HepG2 (cell line): ENCODE data around the gene TMEM190. TPM values are rescaled to one million over a fixed set of nuclear protein-coding genes. Genes with fewer than 3 reads are reported as not detected.

ENCODE experiments used
- ATM ChIP-seq: fragments of 450-650 bp; IDR thresholded peaks from 2 replicates; pipeline ENCODE4 v1.7.1; 2017; ENCODE audit warnings: mild to moderate bottlenecking, borderline replicate concordance
- CAMTA2 ChIP-seq: sonication (generic); formaldehyde crosslinking; IDR thresholded peaks from 2 replicates; pipeline ENCODE4 v1.4.0; 2020; ENCODE audit warnings: mild to moderate bottlenecking, missing genetic modification reagents, borderline replicate concordance
- IKZF4 ChIP-seq: sonication (generic); formaldehyde crosslinking; IDR thresholded peaks from 2 replicates; pipeline ENCODE4 v1.5.1; 2020; ENCODE audit warnings: borderline replicate concordance, mild to moderate bottlenecking, low read depth, missing genetic modification reagents; ENCODE audit errors: not compliant biosample characterization
- KLF11 ChIP-seq: IDR thresholded peaks from 2 replicates; pipeline ENCODE4 v1.6.1; 2016; ENCODE audit warnings: missing compliant biosample characterization
- NCOA1 ChIP-seq: sonication (generic); formaldehyde crosslinking; IDR thresholded peaks from 2 replicates; pipeline ENCODE4 v1.9.0; 2021; ENCODE audit warnings: missing genetic modification reagents
- PITX1 ChIP-seq: sonication (generic); formaldehyde crosslinking; IDR thresholded peaks from 2 replicates; pipeline ENCODE4 v1.5.1; 2020; ENCODE audit warnings: mild to moderate bottlenecking, missing genetic modification reagents
- SETDB1 ChIP-seq: sonication (generic); formaldehyde crosslinking; IDR thresholded peaks from 2 replicates; pipeline ENCODE4 v1.5.1; 2020; ENCODE audit warnings: missing genetic modification reagents, mild to moderate bottlenecking, borderline replicate concordance
- TSC22D2 ChIP-seq: sonication (generic); formaldehyde crosslinking; IDR thresholded peaks from 2 replicates; pipeline ENCODE4 v1.5.1; 2020; ENCODE audit warnings: missing genetic modification reagents, mild to moderate bottlenecking, borderline replicate concordance
- ZNF317 ChIP-seq: sonication (generic); formaldehyde crosslinking; IDR thresholded peaks from 2 replicates; pipeline ENCODE4 v1.5.0; 2020; ENCODE audit warnings: mild to moderate bottlenecking, missing genetic modification reagents
- ZNF446 ChIP-seq: sonication (generic); formaldehyde crosslinking; IDR thresholded peaks from 2 replicates; pipeline ENCODE4 v1.5.0; 2020; ENCODE audit warnings: mild to moderate bottlenecking, missing genetic modification reagents
- ZNF644 ChIP-seq: IDR thresholded peaks from 2 replicates; pipeline ENCODE4 v1.6.1; 2016; ENCODE audit warnings: low read depth
- ZNF768 ChIP-seq: sonication (generic); formaldehyde crosslinking; IDR thresholded peaks from 2 replicates; pipeline ENCODE4 v1.4.0; 2020; ENCODE audit warnings: missing genetic modification reagents
- polyA plus RNA-seq, 8 experiments: library from polyadenylated mRNA; depleted of rRNA in 3 of 8; stranded (reverse) in 7 of 8; unstranded in 1 of 8; fragments of >200 nt; fragmentation: Illumina TruSeq in 4 of 8; extraction: Trizol in 4 of 8; gene quantifications; 2 replicates each; pipeline versions ENCODE4 v1.2.1 to v1.2.3, GENCODE V29; 2011 to 2016; ENCODE audit warnings: low read depth in 4 of 8, missing spikeins in 1 of 8, mixed read lengths in 1 of 8; ENCODE audit not compliant: insufficient read depth in 1 of 8
- total RNA-seq, 5 experiments: library from RNA; depleted of rRNA; stranded (reverse); fragments of >200 nt; fragmentation: Illumina TruSeq; extraction: Trizol; gene quantifications; 2 replicates each; pipeline ENCODE4 v1.2.3, GENCODE V29; 2016; ENCODE audit warnings: low read depth in 1 of 5
- TF ChIP-seq, protein P1 (sequence below): IDR thresholded peaks from 2 replicates; pipeline ENCODE4 v1.6.1; 2012; ENCODE audit warnings: inconsistent platforms
- TF ChIP-seq, protein P2 (sequence below): sonication (generic); formaldehyde crosslinking; IDR thresholded peaks from 2 replicates; pipeline ENCODE4 v1.4.0; 2020; ENCODE audit warnings: low read depth, mild to moderate bottlenecking, missing genetic modification reagents
- TF ChIP-seq, protein P3 (sequence below): sonication (generic); formaldehyde crosslinking; IDR thresholded peaks from 2 replicates; pipeline ENCODE4 v1.4.0; 2020; ENCODE audit warnings: missing genetic modification reagents
- TF ChIP-seq, protein P4 (sequence below), 2 experiments: sonication (generic) in 1 of 2; formaldehyde crosslinking in 1 of 2; IDR thresholded peaks; 2 replicates each; pipeline versions ENCODE4 v1.4.0 to v1.6.1; 2018 to 2020; ENCODE audit warnings: missing genetic modification reagents in 2 of 2, borderline replicate concordance in 1 of 2, low read depth in 1 of 2, mild to moderate bottlenecking in 1 of 2, missing biosample characterization in 1 of 2
- TF ChIP-seq, protein P5 (sequence below): sonication (generic); formaldehyde crosslinking; IDR thresholded peaks from 2 replicates; pipeline ENCODE4 v1.4.0; 2020; ENCODE audit warnings: missing genetic modification reagents, borderline replicate concordance

Gene TMEM190
- total and polyA plus RNA-seq, 2 of the 13 experiments (the other 11 are each of a cell fraction or from before 2014, with no cell fraction given): 0.35 to 0.83 TPM

DNA sequence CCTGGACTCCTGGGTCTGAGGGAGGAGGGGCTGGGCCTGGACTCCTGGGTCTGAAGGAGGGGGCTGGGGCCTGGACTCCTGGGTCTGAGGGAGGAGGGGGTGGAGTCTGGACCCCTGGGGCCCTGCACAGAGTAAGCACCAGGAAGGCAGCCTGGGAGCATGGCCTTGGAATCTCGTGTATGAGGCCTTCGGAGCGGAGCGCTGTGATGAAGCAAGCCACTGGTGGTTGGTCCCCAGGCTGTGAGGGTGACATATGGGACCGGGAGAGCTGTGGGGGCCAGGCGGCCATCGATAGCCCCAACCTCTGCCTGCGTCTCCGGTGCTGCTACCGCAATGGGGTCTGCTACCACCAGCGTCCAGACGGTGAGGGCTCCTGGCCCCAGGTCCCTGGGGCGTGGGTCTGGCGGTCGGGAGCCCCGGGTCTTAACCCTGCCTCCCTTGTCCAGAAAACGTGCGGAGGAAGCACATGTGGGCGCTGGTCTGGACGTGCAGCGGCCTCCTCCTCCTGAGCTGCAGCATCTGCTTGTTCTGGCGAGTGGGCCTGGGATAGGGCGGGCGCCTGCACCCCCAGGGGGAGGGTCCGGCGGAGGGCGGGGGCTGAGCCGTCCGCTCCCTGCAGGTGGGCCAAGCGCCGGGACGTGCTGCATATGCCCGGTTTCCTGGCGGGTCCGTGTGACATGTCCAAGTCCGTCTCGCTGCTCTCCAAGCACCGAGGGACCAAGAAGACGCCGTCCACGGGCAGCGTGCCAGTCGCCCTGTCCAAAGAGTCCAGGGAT, 918 bp downstream of the TMEM190 start (continued):
- TF ChIP-seq ZNF446 (no peak), ATM (no peak), NCOA1 (CRISPR knock-in tag) (no peak), PITX1 (CRISPR knock-in tag) (0 out of 2 replicates have a peak, but pooled peaks have one; percentile 10), ZNF644 (CRISPR knock-in tag) (0 out of 2 replicates have a peak, but pooled peaks have one; percentile 38), IKZF4 (CRISPR knock-in tag) (no peak), TSC22D2 (CRISPR knock-in tag) (no peak), SETDB1 (CRISPR knock-in tag) (no peak), CAMTA2 (CRISPR knock-in tag) (no peak), ZNF768 (0 out of 2 replicates have a peak, but pooled peaks have one; percentile 7), ZNF317 (CRISPR knock-in tag) (no peak), KLF11 (CRISPR knock-in tag) (no peak)
- TF ChIP-seq, protein P1, sequence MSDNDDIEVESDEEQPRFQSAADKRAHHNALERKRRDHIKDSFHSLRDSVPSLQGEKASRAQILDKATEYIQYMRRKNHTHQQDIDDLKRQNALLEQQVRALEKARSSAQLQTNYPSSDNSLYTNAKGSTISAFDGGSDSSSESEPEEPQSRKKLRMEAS: 0 out of 2 replicates have a peak, but pooled peaks have one; percentile 6
- TF ChIP-seq, protein P2, sequence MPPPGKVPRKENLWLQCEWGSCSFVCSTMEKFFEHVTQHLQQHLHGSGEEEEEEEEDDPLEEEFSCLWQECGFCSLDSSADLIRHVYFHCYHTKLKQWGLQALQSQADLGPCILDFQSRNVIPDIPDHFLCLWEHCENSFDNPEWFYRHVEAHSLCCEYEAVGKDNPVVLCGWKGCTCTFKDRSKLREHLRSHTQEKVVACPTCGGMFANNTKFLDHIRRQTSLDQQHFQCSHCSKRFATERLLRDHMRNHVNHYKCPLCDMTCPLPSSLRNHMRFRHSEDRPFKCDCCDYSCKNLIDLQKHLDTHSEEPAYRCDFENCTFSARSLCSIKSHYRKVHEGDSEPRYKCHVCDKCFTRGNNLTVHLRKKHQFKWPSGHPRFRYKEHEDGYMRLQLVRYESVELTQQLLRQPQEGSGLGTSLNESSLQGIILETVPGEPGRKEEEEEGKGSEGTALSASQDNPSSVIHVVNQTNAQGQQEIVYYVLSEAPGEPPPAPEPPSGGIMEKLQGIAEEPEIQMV (CRISPR knock-in tag): no peak
- TF ChIP-seq, protein P3, sequence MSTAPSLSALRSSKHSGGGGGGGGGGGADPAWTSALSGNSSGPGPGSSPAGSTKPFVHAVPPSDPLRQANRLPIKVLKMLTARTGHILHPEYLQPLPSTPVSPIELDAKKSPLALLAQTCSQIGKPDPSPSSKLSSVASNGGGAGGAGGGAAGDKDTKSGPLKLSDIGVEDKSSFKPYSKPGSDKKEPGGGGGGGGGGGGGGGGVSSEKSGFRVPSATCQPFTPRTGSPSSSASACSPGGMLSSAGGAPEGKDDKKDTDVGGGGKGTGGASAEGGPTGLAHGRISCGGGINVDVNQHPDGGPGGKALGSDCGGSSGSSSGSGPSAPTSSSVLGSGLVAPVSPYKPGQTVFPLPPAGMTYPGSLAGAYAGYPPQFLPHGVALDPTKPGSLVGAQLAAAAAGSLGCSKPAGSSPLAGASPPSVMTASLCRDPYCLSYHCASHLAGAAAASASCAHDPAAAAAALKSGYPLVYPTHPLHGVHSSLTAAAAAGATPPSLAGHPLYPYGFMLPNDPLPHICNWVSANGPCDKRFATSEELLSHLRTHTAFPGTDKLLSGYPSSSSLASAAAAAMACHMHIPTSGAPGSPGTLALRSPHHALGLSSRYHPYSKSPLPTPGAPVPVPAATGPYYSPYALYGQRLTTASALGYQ (CRISPR knock-in tag): no peak
- TF ChIP-seq, protein P4, sequence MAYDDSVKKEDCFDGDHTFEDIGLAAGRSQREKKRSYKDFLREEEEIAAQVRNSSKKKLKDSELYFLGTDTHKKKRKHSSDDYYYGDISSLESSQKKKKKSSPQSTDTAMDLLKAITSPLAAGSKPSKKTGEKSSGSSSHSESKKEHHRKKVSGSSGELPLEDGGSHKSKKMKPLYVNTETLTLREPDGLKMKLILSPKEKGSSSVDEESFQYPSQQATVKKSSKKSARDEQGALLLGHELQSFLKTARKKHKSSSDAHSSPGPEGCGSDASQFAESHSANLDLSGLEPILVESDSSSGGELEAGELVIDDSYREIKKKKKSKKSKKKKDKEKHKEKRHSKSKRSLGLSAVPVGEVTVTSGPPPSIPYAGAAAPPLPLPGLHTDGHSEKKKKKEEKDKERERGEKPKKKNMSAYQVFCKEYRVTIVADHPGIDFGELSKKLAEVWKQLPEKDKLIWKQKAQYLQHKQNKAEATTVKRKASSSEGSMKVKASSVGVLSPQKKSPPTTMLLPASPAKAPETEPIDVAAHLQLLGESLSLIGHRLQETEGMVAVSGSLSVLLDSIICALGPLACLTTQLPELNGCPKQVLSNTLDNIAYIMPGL (CRISPR knock-in tag; IDR thresholded peaks at IDR 0.05; ENCODE audit: borderline replicate concordance in 1 of 2, low read depth in 1 of 2): no peak
- TF ChIP-seq, protein P5, sequence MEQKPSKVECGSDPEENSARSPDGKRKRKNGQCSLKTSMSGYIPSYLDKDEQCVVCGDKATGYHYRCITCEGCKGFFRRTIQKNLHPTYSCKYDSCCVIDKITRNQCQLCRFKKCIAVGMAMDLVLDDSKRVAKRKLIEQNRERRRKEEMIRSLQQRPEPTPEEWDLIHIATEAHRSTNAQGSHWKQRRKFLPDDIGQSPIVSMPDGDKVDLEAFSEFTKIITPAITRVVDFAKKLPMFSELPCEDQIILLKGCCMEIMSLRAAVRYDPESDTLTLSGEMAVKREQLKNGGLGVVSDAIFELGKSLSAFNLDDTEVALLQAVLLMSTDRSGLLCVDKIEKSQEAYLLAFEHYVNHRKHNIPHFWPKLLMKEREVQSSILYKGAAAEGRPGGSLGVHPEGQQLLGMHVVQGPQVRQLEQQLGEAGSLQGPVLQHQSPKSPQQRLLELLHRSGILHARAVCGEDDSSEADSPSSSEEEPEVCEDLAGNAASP (CRISPR knock-in tag): no peak
